ENCODE data around the gene THAP11. TPM values are rescaled to one million over a fixed set of nuclear protein-coding genes. Genes with fewer than 3 reads are reported as not detected.
A peak's percentile ranks its signal among the peaks of the same experiment; 100 is the strongest.

THAP11 gene
- total RNA-seq, 2 donors from 2014 or later: 31.7 to 39.2 TPM

GRCh38 chr16:67884684-67885083, 42.6 kb downstream of the THAP11 start, which contains the start of gene NRN1L:
NRN1L (plus strand) TSS chr16:67884885; CDS start chr16:67884904, 19 bp downstream.
- no peak for DNase-seq
- ATAC-seq (replicated peaks in 1 of 2): no peak
- H3K27ac Mint-ChIP-seq: no peak within 1 kb of the TSS
- H3K9me3 Mint-ChIP-seq: no peaks in the 10 kb centered on the region
- H3K4me3 Mint-ChIP-seq: no peak within 1 kb of the TSS
- peaks cover 6 to 7% of the 10 kb centered on the region in 2 donors for H3K36me3 Mint-ChIP-seq (ENCODE audit: insufficient read depth in 2 of 2)
- peaks cover 5% of the 10 kb centered on the region for H3K4me1 Mint-ChIP-seq (ENCODE audit: low read depth)
- H3K27me3 Mint-ChIP-seq (ENCODE audit: low read depth): no peaks in the 10 kb centered on the region

- no peak for DNase-seq
- ATAC-seq (replicated peaks in 1 of 2): no peak
- Mint-ChIP-seq H3K4me1 (ENCODE audit: low read depth) (peaks cover 5% of the 10 kb centered on the region), H3K4me3 (no peak overlapping the region), H3K27ac (no peak overlapping the region), H3K9me3 (no peaks in the 10 kb centered on the region), H3K27me3 (ENCODE audit: low read depth) (no peaks in the 10 kb centered on the region), H3K36me3 (ENCODE audit: insufficient read depth in 2 of 2) (peaks cover 3 to 5% of the 10 kb centered on the region in 2 donors)
Observed at GRCh38 chr16:67885545-67885944, 43.4 kb downstream of the THAP11 start.

- no peak overlapping the region for H3K4me3 Mint-ChIP-seq
- H3K27me3 Mint-ChIP-seq (ENCODE audit: low read depth): no peaks in the 10 kb centered on the region
- DNase-seq (no peak), ATAC-seq (replicated peaks in 1 of 2) (no peak)
- no peaks in the 10 kb centered on the region for H3K9me3 Mint-ChIP-seq
- peaks cover 5% of the 10 kb centered on the region for H3K4me1 Mint-ChIP-seq (ENCODE audit: low read depth)
- H3K36me3 Mint-ChIP-seq (ENCODE audit: insufficient read depth in 2 of 2): peaks cover 3 to 5% of the 10 kb centered on the region in 2 donors
- H3K27ac Mint-ChIP-seq: no peak overlapping the region
Observed at GRCh38 chr16:67885976-67886375, 43.9 kb downstream of the THAP11 start.

- no peaks in the 10 kb centered on the region for H3K27me3 Mint-ChIP-seq (ENCODE audit: low read depth)
- ATAC-seq (replicated peaks in 1 of 2): no peak
- peak overlapping the region; percentile 31 for H3K27ac Mint-ChIP-seq
- H3K36me3 Mint-ChIP-seq (ENCODE audit: insufficient read depth in 2 of 2): peaks cover 2 to 5% of the 10 kb centered on the region in 2 donors
- peaks cover 5% of the 10 kb centered on the region for H3K4me1 Mint-ChIP-seq (ENCODE audit: low read depth)
- H3K4me3 Mint-ChIP-seq: no peak overlapping the region
- no peaks in the 10 kb centered on the region for H3K9me3 Mint-ChIP-seq
- no peak for DNase-seq
Observed at GRCh38 chr16:67886387-67886786, 44.3 kb downstream of the THAP11 start.

- Mint-ChIP-seq H3K36me3 (ENCODE audit: insufficient read depth in 2 of 2) (peaks cover under 1 to 5% of the 10 kb centered on the region in 2 donors), H3K4me1 (ENCODE audit: low read depth) (peaks cover 14% of the 10 kb centered on the region), H3K27ac (no peak overlapping the region), H3K27me3 (ENCODE audit: low read depth) (no peaks in the 10 kb centered on the region), H3K9me3 (no peaks in the 10 kb centered on the region), H3K4me3 (no peak overlapping the region)
- ATAC-seq (replicated peaks in 1 of 2) (no peak), DNase-seq (no peak)
Observed at GRCh38 chr16:67888331-67888730, 46.2 kb downstream of the THAP11 start.

- Mint-ChIP-seq H3K9me3 (no peaks in the 10 kb centered on the region), H3K36me3 (ENCODE audit: insufficient read depth in 2 of 2) (peaks cover 2 to 3% of the 10 kb centered on the region in 2 donors), H3K4me1 (ENCODE audit: low read depth) (peaks cover 41% of the 10 kb centered on the region), H3K4me3 (peak overlapping the region; percentile 75 to 98), H3K27ac (peak overlapping the region; percentile 40), H3K27me3 (ENCODE audit: low read depth) (no peaks in the 10 kb centered on the region)
- no peak for DNase-seq
- no peak for ATAC-seq (replicated peaks in 1 of 2)
Observed at GRCh38 chr16:67892375-67892774, 50.3 kb downstream of the THAP11 start.

GRCh38 chr16:67892899-67893742, 51.0 kb downstream of the THAP11 start, which contains the start of gene PSKH1:
PSKH1 (plus strand) TSS chr16:67893254; CDS start chr16:67908750, 15,496 bp downstream.
- H3K27ac Mint-ChIP-seq: peak within 1 kb of the TSS; percentile 98
- ATAC-seq (replicated peaks in 1 of 2) (peak; percentile 99), DNase-seq (peak; percentile 95)
- peaks cover 44% of the 10 kb centered on the region for H3K4me1 Mint-ChIP-seq (ENCODE audit: low read depth)
- peak within 1 kb of the TSS; percentile 98 for H3K4me3 Mint-ChIP-seq
- peaks cover 2 to 3% of the 10 kb centered on the region in 2 donors for H3K36me3 Mint-ChIP-seq (ENCODE audit: insufficient read depth in 2 of 2)
- no peaks in the 10 kb centered on the region for H3K27me3 Mint-ChIP-seq (ENCODE audit: low read depth)
- H3K9me3 Mint-ChIP-seq: no peaks in the 10 kb centered on the region

Other genes with a start within 250 kb of the THAP11 start
- gene CARMIL2, start 197.2 kb upstream of the THAP11 start, total RNA-seq: 100 to 1,000 TPM; 182 to 196 TPM
- 10 to 100 TPM; 53.6 to 73.0 TPM for gene ACD, start 182.1 kb upstream of the THAP11 start, total RNA-seq
- 1 to 10 TPM; 7.2 to 9.2 TPM for gene PARD6A, start 181.4 kb upstream of the THAP11 start, total RNA-seq
- gene ENKD1, start 175.6 kb upstream of the THAP11 start, total RNA-seq: 10 to 100 TPM; 12.0 to 18.3 TPM
- 1 to 10 TPM; 4.9 to 5.9 TPM for gene C16orf86, start 175.5 kb upstream of the THAP11 start, total RNA-seq
- gene GFOD2, start 123.0 kb upstream of the THAP11 start, total RNA-seq: 10 to 100 TPM; 11.3 to 11.6 TPM
- 10 to 100 TPM; 17.1 to 24.8 TPM for gene RANBP10, start 35.8 kb upstream of the THAP11 start, total RNA-seq
- under 1 TPM; 0.39 to 0.86 TPM for gene TSNAXIP1, start 35.4 kb upstream of the THAP11 start, total RNA-seq
- gene NUTF2, start 4.6 kb downstream of the THAP11 start, total RNA-seq: 10 to 100 TPM; 80.8 to 90.1 TPM
- gene CENPT, start 5.4 kb downstream of the THAP11 start, total RNA-seq: 10 to 100 TPM; 43.6 to 59.4 TPM
- 10 to 100 TPM; 82.9 to 86.4 TPM for gene EDC4, start 30.7 kb downstream of the THAP11 start, total RNA-seq
- 1 to 10 TPM in 1 of 2 donors, under 1 TPM in 1; 0.60 to 1.9 TPM for gene NRN1L, start 42.6 kb downstream of the THAP11 start, total RNA-seq
- 10 to 100 TPM; 16.1 to 16.2 TPM for gene PSKH1, start 50.9 kb downstream of the THAP11 start, total RNA-seq
- 1 to 10 TPM; 4.2 to 5.0 TPM for gene CTRL, start 89.5 kb downstream of the THAP11 start, total RNA-seq
- gene PSMB10, start 94.5 kb downstream of the THAP11 start, total RNA-seq: 100 to 1,000 TPM; 169 to 184 TPM
- 10 to 100 TPM; 12.3 to 20.1 TPM for gene LCAT, start 101.8 kb downstream of the THAP11 start, total RNA-seq
- gene SLC12A4, start 126.3 kb downstream of the THAP11 start, total RNA-seq: 10 to 100 TPM; 32.6 to 34.7 TPM
- gene DPEP3, start 138.2 kb downstream of the THAP11 start, total RNA-seq: under 1 TPM; 0.12 to 0.16 TPM
- gene DPEP2, start 157.2 kb downstream of the THAP11 start, total RNA-seq: 10 to 100 TPM; 11.4 to 11.6 TPM
- gene DPEP2NB, start 173.6 kb downstream of the THAP11 start, total RNA-seq: not detected
- gene DDX28, start 180.9 kb downstream of the THAP11 start, total RNA-seq: 10 to 100 TPM; 12.6 to 13.4 TPM
- gene DUS2, start 181.0 kb downstream of the THAP11 start, total RNA-seq: 10 to 100 TPM; 21.4 to 22.4 TPM
- 10 to 100 TPM; 79.7 to 82.5 TPM for gene NFATC3, start 243.1 kb downstream of the THAP11 start, total RNA-seq

Measured in activated T-cell treated with anti-CD3 and anti-CD28 coated beads, Interleukin-2, amount 50 U/mL, for 72 hours (primary cell).